ENCODE measurements around the gene ATP5PD.

DNA sequence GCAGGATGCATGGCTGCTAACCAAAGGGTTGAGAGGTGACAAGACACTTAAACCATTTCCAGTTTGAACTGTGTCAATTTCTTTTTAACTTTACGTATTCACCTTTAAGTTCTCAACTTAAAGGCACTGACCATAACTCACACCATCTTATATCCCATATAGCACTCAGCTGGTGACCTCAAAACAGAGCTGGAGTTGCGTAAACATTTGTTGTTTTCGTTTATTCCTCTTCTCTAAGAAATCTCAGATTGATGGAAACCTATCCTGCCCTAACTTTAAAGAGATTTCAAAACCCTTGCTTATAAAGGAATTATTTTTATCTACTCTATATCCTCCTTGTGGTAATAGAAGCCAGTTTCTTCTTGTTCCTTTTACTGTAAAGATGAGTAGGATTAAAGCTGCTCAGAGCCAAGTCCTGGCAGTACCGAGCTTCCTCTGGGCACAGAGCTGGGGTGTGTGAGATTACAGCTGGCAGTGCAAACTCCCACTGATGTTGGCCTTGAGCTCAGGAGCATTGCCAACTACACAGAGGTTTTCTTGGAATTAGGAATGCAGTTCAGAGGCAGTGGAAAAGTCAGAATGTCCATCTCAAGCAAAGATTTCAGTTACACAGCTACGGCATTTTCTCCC lies 1.6 kb upstream of the ATP5PD start:
- TF ChIP-seq POLR2AphosphoS5 (IDR thresholded peaks at IDR 0.05; ENCODE audit: borderline replicate concordance, low read depth, low read length) (no peak), EZH2 (IDR thresholded peaks at IDR 0.05) (no peak)
